Measurements from ENCODE around the gene SLC35A3. TPM values are rescaled to one million over a fixed set of nuclear protein-coding genes. Genes with fewer than 3 reads are reported as not detected.

Gene SLC35A3
- total and polyA plus RNA-seq, 9 of the 15 experiments (the other 6 are each of a cell fraction or from before 2014, with no cell fraction given), result 3.5 to 21.7 (median 13.2) TPM

DNA sequence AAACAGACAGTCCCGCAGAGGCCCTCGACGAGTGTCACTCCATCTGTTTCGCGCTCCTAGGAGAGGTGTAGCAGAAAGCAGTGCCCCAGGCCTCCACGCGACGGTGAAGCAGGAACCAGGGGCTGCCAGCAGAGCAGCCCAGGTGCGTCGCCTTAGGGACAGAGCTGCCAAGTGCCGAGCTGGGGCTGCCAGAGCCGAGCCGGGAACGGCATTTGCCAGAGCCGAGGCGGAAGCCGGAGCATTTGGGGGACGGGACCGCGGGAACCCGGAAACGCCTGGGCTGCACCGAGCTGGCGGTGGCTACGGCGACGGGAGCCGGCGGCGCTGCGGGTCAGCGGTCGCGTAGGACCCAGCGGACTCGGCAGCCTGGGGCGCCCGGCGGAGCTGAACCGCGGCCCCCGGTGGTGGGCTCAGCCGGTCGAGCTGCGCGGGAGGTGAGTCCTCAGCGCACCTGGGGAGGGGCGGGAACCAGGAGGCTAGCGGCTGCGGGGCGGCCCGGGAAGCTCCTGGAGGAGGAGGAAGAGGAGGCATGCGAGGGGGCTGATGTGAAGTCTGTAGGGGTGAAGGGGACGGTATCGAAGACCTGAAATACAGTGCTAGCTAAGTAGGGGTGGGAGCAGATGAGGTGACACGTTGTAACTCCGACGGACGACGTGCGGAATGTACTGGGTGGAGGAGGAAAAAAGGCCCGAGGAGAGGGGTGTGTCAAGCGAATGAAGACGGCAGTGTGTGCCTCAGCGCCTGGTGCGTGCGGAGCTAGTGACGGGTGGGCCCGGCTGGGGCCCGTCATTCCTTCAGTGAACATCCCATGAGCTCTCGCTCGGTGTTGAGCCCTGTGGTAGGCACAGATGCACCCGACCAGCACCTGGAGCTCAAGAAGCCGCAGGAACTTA, at the start of gene SLC35A3 (continued):
- no peak for TF ChIP-seq E4F1 (CRISPR knock-in tag; IDR thresholded peaks at IDR 0.05; ENCODE audit: borderline replicate concordance)
- TF ChIP-seq FOXP1 (CRISPR knock-in tag; IDR thresholded peaks at IDR 0.05), result no peak
- no peak for TF ChIP-seq FOXA3 (CRISPR knock-in tag; conservative IDR thresholded peaks at IDR 0.05 in 1 of 2, IDR thresholded peaks at IDR 0.05 in 1 of 2)
- no peak for TF ChIP-seq ZNF280B (CRISPR knock-in tag; IDR thresholded peaks at IDR 0.05)
- TF ChIP-seq CSDE1 (IDR thresholded peaks at IDR 0.05), result no peak
- no peak for TF ChIP-seq POLR3A (IDR thresholded peaks at IDR 0.05; ENCODE audit: borderline replicate concordance, extremely low read depth, insufficient read depth, insufficient read length)
- no peak for TF ChIP-seq FOXK1 (CRISPR knock-in tag; IDR thresholded peaks at IDR 0.05; ENCODE audit: borderline replicate concordance)
- peak; percentile 40; the same call in 1 of the 2 replicates for TF ChIP-seq RNF2 (IDR thresholded peaks at IDR 0.05)
- TF ChIP-seq MXI1 (IDR thresholded peaks at IDR 0.05; ENCODE audit: low read depth, low read length), result no peak; the same call in none of the 2 replicates
- TF ChIP-seq SRF (CRISPR knock-in tag; IDR thresholded peaks at IDR 0.05), result 0 out of 4 replicates have a peak, but pooled peaks of 1 of the 2 experiments have one; percentile 38
- TF ChIP-seq, protein P1, sequence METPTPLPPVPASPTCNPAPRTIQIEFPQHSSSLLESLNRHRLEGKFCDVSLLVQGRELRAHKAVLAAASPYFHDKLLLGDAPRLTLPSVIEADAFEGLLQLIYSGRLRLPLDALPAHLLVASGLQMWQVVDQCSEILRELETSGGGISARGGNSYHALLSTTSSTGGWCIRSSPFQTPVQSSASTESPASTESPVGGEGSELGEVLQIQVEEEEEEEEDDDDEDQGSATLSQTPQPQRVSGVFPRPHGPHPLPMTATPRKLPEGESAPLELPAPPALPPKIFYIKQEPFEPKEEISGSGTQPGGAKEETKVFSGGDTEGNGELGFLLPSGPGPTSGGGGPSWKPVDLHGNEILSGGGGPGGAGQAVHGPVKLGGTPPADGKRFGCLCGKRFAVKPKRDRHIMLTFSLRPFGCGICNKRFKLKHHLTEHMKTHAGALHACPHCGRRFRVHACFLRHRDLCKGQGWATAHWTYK (CRISPR knock-in tag; IDR thresholded peaks at IDR 0.05), result no peak
- TF ChIP-seq ELF2 (CRISPR knock-in tag; IDR thresholded peaks at IDR 0.05), result peak; percentile 98
- no peak for TF ChIP-seq NR2C1 (IDR thresholded peaks at IDR 0.05)
- TF ChIP-seq NR2C1 (tag; IDR thresholded peaks at IDR 0.05), result peak; percentile 76; the same call in 1 of the 2 replicates
- TF ChIP-seq HNRNPL (IDR thresholded peaks at IDR 0.05; ENCODE audit: low read depth, low read length), result peak; percentile 77
- TF ChIP-seq SIN3A (IDR thresholded peaks at IDR 0.05; ENCODE audit: borderline replicate concordance in 2 of 2, control insufficient read depth in 1 of 2, low read depth in 2 of 2, low read length in 2 of 2), result peak; percentile 88 to 95
- TF ChIP-seq KAT7 (CRISPR knock-in tag; IDR thresholded peaks at IDR 0.05; ENCODE audit: borderline replicate concordance), result 0 out of 2 replicates have a peak, but pooled peaks have one; percentile 88
- TF ChIP-seq ID3 (CRISPR knock-in tag; IDR thresholded peaks at IDR 0.05), result no peak
- peak; percentile 78 for TF ChIP-seq ID3 (tag; IDR thresholded peaks at IDR 0.05)
- peak; percentile 77; the same call in 1 of the 2 replicates for TF ChIP-seq NFRKB (IDR thresholded peaks at IDR 0.05; ENCODE audit: low read depth)
- peak in 1 of 2 experiments; percentile 93; a peak in 2 of 3 replicates for TF ChIP-seq CBX3 (IDR thresholded peaks at IDR 0.05; ENCODE audit: borderline replicate concordance in 1 of 2, low read length in 2 of 2)
